Colon (tissue), 2 donors: ENCODE results near the gene HDAC3.

ENCODE experiments used
- FAIRE-seq: peaks from 2 replicates; lab custom pipeline; 2012; peaks lifted over from hg19 to GRCh38; lab: Jason Lieb, UNC
- donor health status: control.
- donor health status: control.

HDAC3 gene

GRCh38 chr5:141657937-141658545 lies 21.4 kb upstream of the HDAC3 start:
- FAIRE-seq = no peak

- FAIRE-seq = no peak
Measured at GRCh38 chr5:141657404-141657803, 20.8 kb upstream of the HDAC3 start.

GRCh38 chr5:141656396-141656795 lies 19.7 kb upstream of the HDAC3 start:
- no peak for FAIRE-seq

- FAIRE-seq = no peak
Measured at GRCh38 chr5:141655020-141655419, 18.4 kb upstream of the HDAC3 start.

GRCh38 chr5:141654298-141654697 lies 17.6 kb upstream of the HDAC3 start:
- FAIRE-seq = no peak

GRCh38 chr5:141651728-141652105 lies 15.1 kb upstream of the HDAC3 start:
- FAIRE-seq = no peak

- no peak for FAIRE-seq
Measured at GRCh38 chr5:141650851-141651727, 14.4 kb upstream of the HDAC3 start, which contains the start of gene FCHSD1. FCHSD1 (minus strand) TSS chr5:141651418; CDS start chr5:141651368, 50 bp downstream.

GRCh38 chr5:141649972-141650371 lies 13.3 kb upstream of the HDAC3 start:
- FAIRE-seq = no peak

- FAIRE-seq = no peak
Measured at GRCh38 chr5:141649056-141649688, 12.5 kb upstream of the HDAC3 start.

- no peak for FAIRE-seq
Measured at GRCh38 chr5:141647851-141648250, 11.2 kb upstream of the HDAC3 start.

- FAIRE-seq = no peak
Measured at GRCh38 chr5:141647242-141647641, 10.6 kb upstream of the HDAC3 start.

GRCh38 chr5:141646026-141646425 lies 9.4 kb upstream of the HDAC3 start:
- FAIRE-seq = no peak

GRCh38 chr5:141641634-141642267 lies 5.1 kb upstream of the HDAC3 start:
- FAIRE-seq = no peak

GRCh38 chr5:141640698-141641097 lies 4.0 kb upstream of the HDAC3 start:
- no peak for FAIRE-seq

GRCh38 chr5:141640051-141640415 lies 3.4 kb upstream of the HDAC3 start:
- no peak for FAIRE-seq

GRCh38 chr5:141639357-141640050 lies 2.9 kb upstream of the HDAC3 start:
- no peak for FAIRE-seq

GRCh38 chr5:141638771-141639170 lies 2.1 kb upstream of the HDAC3 start:
- no peak for FAIRE-seq

- no peak for FAIRE-seq
Measured at GRCh38 chr5:141637767-141638419, 1.2 kb upstream of the HDAC3 start.

GRCh38 chr5:141637123-141637766 lies 596 bp upstream of the HDAC3 start:
- no peak for FAIRE-seq

- no peak for FAIRE-seq
Measured at GRCh38 chr5:141636106-141636412, 590 bp downstream of the HDAC3 start.

- no peak for FAIRE-seq
Measured at GRCh38 chr5:141635646-141636045, 1.0 kb downstream of the HDAC3 start.
